T follicular helper cell (primary cell): ENCODE results near the gene LCNL1.

ENCODE experiments used
- DNase-seq: peaks from one replicate; pipeline ENCODE4 v3.0.0-alpha.2; 2020; ENCODE audit warnings: low read depth

LCNL1 gene

GRCh38 chr9:136947028-136947891 is 35.5 kb upstream of the LCNL1 start:
- DNase-seq: no peak

- no peak for DNase-seq
These were observed 34.8 kb upstream of the LCNL1 start for GRCh38 chr9:136947955-136948510.

- DNase-seq: no peak
These were observed 33.5 kb upstream of the LCNL1 start for GRCh38 chr9:136949239-136949816.

GRCh38 chr9:136949817-136950655 is 32.8 kb upstream of the LCNL1 start:
- DNase-seq: peak; percentile 95

DNA sequence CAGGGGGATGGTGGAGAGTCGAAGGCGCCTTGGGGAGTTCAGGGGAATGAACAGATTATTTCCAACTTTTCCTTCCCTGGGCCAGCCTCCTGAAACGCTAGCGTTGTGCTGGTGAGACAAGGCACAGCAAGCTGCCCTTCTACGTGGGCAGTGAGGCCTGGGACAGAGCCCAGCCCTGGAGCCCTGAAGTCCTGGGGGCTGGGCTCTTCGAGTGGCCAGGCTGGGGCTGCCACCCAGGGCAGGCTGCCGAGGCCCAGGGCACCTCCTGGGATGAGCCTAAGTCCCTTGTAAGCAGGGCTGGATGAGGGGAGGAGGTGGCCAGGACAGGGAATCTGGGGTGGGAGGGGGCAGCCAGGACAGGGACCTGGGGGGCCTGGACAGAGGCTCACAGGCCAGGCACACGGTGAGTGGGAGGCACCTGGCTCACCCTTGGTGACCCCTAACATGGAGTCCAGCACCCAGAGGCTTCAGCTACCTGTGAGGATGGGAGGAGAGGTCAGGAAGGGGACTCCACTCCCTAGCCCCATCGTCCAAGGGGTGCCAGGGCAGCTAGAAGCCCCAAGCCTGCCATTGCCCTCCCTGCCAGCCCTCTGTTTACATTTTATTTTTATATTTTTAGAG is 32.0 kb upstream of the LCNL1 start:
- no peak for DNase-seq

DNA sequence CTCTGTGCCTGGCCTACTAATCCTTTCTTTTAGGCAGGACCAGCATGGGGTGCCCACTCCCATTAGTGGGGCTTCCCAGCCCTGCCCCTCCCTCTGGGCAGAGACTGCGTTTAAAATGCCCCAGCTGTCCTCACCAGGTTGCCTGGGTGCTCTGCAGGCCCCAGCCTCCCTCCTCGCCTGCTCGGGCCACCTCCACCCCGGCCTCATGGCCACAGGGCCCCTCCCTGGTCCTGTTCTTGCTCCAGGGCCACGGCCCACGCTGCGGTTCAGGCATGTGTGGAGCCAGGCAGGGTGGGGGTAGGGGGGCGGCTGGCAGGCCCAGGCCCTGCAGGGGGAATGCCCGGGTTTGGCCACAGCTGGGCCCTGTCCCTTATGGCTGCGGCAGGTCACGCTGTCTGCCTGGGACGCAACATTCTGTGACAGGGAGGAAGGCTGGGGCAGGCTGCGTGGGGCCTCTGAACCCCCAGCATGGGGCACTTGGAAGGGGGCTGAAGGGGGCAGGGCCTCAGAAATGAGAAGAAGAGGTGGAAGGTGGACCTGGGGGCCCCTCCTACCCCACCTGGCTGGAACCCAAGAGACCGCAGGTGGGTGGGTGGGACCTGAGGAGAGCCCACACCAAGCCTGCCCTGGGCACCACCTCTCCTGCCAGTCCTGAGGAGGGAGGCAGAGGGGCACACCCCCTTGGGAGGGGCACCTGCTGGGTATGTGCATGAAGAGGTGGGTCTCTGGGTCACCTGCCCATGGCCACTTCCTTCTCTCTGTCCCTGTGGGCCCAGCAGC is 31.1 kb upstream of the LCNL1 start, which contains the start of gene LCN12:
Gene LCN12 (plus strand): TSS at position 733 of the 780 bp plus-strand sequence. CDS start 55 bp downstream, outside the sequence.
- no peak for DNase-seq

DNA sequence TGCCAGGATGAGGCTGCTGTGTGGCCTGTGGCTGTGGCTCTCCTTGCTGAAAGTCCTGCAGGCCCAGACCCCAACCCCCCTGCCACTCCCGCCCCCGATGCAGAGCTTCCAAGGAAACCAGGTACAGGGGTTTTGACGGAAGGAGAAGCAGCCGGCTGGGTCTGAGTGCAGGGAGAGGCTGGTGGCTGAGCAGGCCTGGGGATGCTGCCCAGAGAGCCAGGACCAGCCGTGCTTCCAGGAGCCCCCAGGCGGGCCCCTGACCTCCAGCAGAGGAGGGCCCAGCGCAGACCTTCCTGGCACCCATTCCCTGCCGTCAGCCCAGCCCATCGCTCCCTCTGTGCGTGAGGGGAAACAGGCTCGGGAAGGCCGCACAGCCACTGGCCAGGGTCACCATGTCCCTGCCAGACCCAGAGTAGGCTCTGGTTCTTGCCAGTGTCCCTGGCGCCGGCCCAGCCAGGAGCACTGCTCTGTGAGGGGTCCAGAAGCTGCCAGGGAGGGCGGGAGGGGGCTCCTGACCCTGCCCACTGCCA is 30.4 kb upstream of the LCNL1 start:
- DNase-seq: no peak

GRCh38 chr9:136952876-136953770 is 29.7 kb upstream of the LCNL1 start:
- DNase-seq: no peak

GRCh38 chr9:136953771-136954269 is 29.0 kb upstream of the LCNL1 start:
- no peak for DNase-seq

DNA sequence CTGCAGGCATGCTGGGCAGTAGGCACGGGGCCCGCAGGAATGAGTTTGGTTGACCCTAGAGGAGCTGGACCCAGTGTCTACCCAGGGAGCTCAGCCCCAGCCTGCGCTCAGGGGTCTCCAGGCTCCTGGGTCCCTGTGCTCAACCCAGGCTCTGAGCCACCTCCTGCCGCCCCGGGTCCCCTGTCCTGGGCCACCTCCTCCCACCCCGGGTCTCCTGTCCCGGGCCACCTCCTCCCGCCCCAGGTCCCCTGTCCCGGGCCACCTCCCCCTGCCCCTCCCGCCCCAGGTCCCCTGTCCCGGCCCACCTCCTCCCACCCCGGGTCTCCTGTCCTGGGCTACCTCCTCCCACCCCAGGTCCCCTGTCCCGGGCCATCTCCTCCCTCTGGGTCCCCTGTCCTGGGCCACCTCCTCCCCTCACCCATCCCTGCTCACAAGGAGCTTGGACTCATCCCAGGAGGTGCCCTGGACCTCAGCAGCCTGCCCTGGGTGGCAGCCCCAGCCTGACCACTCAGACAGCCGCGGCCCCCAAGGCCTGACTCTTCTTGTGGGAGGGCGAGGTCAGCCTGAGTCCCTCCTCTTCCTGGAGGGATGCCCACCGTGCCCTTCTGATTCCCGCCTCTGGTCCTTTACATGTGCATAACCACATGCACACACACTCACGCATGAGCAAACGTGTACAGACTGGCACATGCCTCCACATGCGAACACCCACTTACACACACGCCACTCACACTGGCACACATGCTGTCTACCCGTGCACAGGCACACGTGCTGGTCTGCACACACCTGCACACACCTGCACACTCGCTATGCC is 28.3 kb upstream of the LCNL1 start:
- no peak for DNase-seq

GRCh38 chr9:136955202-136955942 is 27.4 kb upstream of the LCNL1 start:
- no peak for DNase-seq

GRCh38 chr9:136955943-136956335 is 26.9 kb upstream of the LCNL1 start:
- no peak for DNase-seq

GRCh38 chr9:136956604-136957003 is 26.2 kb upstream of the LCNL1 start:
- DNase-seq: no peak

DNA sequence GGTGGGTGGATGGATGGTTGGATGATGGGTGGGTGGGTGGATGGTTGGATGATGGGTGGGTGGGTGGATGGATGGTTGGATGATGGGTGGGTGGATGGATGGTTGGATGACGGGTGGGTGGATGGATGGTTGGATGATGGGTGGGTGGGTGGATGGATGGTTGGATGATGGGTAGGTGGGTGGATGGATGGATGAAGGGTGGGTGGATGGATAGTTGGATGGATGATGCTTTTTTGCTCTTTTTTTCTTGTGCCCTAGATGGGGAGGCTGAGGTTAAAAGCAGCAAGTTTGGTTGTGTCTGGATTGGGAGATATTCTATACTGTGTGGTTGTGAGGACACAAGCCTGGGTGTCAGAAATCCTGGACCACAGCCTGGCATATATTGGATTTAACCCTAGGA is 25.3 kb upstream of the LCNL1 start:
- DNase-seq: no peak

- DNase-seq: no peak
These were observed 24.9 kb upstream of the LCNL1 start for GRCh38 chr9:136957901-136958300.

DNA sequence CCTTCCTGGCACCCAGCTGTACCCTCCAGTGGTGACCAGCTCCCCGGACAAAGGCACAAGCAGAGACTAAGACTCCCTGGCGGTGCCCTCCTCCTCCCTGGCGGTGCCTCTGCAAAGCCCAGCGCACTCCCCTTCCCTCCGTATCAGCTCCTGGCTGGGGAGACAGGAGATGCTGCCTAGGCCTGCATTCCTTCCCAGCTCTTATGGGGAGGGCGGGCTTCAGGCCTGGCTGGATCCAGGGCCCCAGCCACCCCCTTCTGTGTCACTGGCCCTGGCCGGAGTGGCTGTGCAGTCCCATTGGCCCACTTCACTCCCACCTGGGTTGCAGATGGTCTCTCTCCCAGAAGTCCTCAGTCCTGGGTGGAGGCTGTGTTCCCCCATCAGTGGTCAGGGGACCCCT is 24.3 kb upstream of the LCNL1 start:
- DNase-seq: no peak

DNA sequence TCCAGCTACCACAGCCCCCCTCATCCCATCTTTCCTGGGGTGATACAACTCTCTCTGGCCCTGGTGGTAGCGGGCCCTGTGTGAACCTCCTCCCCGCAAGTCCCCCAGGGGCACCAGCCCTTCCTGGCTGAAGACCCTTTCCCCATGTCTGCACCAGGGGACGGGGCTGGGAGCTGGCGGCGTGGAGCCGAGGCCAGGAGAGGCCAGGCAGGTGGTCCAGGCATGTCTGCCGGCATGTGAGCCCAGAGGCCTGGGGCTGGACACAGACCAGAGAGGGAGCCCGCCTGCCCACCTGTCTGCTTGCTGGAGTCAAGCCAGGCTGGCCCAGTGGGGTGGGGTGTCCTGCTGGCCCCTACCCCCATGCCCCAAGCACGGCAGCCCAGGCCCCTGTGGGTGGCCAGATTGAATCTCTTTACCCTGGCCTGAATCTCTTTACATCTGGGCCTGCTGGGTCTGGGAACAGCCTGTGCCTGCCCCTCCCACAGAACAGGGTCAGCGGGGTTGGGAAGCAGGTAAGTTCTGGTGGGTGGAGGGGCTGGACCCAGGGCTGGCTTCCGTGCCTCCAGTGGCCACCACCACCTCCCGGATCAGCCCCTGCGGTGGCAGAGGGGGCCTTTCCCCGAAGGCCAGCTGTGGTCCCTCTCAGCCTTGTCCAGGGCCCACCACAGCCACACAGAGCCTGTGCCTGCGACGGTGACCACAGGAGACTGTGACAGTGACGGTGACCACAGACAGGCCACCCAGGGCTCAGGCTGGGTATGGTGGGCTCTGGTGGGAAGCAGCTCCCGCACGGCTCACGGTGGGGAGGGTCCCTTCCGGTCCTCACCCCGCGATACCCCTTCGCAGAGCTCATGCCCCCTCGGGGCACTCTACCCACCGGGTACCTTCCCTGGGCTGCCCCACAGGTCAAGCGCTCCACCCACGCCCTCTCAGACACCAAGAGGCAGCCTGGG is 23.6 kb upstream of the LCNL1 start:
- DNase-seq: no peak
